ENCODE results near the gene EAPP.

DNA sequence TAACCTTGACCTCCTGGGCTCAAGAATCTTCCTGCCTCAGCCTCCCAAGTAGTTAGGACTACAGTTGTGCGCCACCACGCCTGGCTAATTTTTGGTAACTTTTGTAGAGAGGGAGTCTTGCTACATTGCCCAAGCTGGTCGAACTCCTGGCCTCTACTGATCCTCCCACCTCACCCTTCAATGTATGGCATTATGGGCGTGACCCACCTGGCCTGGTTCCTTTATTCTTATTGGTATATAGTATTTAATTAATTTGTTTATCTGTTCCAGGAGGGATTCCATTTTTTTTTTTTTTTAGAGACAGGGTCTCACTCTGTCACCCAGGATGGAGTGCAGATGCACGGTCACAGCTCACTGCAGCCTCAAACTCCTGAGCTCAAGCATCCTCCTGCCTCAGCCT is 40.9 kb upstream of the EAPP start:
- TF ChIP-seq EGR1 (IDR thresholded peaks at IDR 0.05), result no peak
- no peak for TF ChIP-seq TAF1 (IDR thresholded peaks at IDR 0.05; ENCODE audit: low read depth)
- no peak for TF ChIP-seq MAX (IDR thresholded peaks at IDR 0.05)
- TF ChIP-seq CEBPB (IDR thresholded peaks at IDR 0.05), result no peak
- TF ChIP-seq EP300 (IDR thresholded peaks at IDR 0.05; ENCODE audit: borderline replicate concordance), result no peak
- TF ChIP-seq REST (IDR thresholded peaks at IDR 0.05; ENCODE audit: low read depth), result no peak
- no peak for TF ChIP-seq YY1 (IDR thresholded peaks at IDR 0.05; ENCODE audit: low read depth)
- TF ChIP-seq TCF12 (IDR thresholded peaks at IDR 0.05; ENCODE audit: low read depth), result no peak
- no peak for TF ChIP-seq CREB1 (IDR thresholded peaks at IDR 0.05; ENCODE audit: low read depth)
- no peak for TF ChIP-seq TEAD4 (IDR thresholded peaks at IDR 0.05)
- TF ChIP-seq, protein P1, sequence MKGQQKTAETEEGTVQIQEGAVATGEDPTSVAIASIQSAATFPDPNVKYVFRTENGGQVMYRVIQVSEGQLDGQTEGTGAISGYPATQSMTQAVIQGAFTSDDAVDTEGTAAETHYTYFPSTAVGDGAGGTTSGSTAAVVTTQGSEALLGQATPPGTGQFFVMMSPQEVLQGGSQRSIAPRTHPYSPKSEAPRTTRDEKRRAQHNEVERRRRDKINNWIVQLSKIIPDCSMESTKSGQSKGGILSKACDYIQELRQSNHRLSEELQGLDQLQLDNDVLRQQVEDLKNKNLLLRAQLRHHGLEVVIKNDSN (IDR thresholded peaks at IDR 0.05), result no peak
- TF ChIP-seq FOXM1 (IDR thresholded peaks at IDR 0.05; ENCODE audit: borderline replicate concordance, low read depth), result no peak
- no peak for TF ChIP-seq RAD21 (IDR thresholded peaks at IDR 0.05; ENCODE audit: low read depth)

Measured in Ishikawa (cell line).